Duodenal mucosa (tissue), 2 donors: Measurements from ENCODE around the gene HTRA3.

Experiments
- H3K27ac ChIP-seq: one replicate; pipeline ENCODE4 v1.7.0; 2013; ENCODE audit warnings: low read depth, low read length
- H3K27me3 ChIP-seq, 2 donors: one replicate each; pipeline ENCODE4 v1.7.0; 2013; ENCODE audit warnings: low read length in 2 of 2, control low read depth in 1 of 2; ENCODE audit not compliant: insufficient read depth in 2 of 2, control insufficient read depth in 1 of 2
- H3K36me3 ChIP-seq, 2 donors: one replicate each; pipeline ENCODE4 v1.7.0; 2013; ENCODE audit warnings: low read length in 2 of 2, control low read depth in 1 of 2; ENCODE audit not compliant: insufficient read depth in 2 of 2, control insufficient read depth in 1 of 2
- H3K4me1 ChIP-seq, 2 donors: one replicate each; pipeline ENCODE4 v1.7.0; 2013; ENCODE audit warnings: low read length in 2 of 2, control low read depth in 1 of 2; ENCODE audit not compliant: insufficient read depth in 2 of 2, control insufficient read depth in 1 of 2
- H3K4me3 ChIP-seq, 2 donors: one replicate each; pipeline ENCODE4 v1.7.0; 2013; ENCODE audit warnings: low read length in 2 of 2, low read depth in 1 of 2
- H3K9ac ChIP-seq, 2 donors: one replicate each; pipeline ENCODE4 v1.7.0; 2013; ENCODE audit warnings: low read length in 2 of 2, low read depth in 1 of 2
- H3K9me3 ChIP-seq, 2 donors: one replicate each; pipeline ENCODE4 v1.7.0; 2013; ENCODE audit warnings: low read length in 2 of 2, control low read depth in 1 of 2; ENCODE audit not compliant: control insufficient read depth in 1 of 2

The HTRA3 gene

GRCh38 chr4:8303081-8303480 lies 33.5 kb downstream of the HTRA3 start:
- Histone ChIP-seq H3K4me3 (no peak overlapping the region), H3K9me3 (no peaks in the 10 kb centered on the region), H3K9ac (no peak overlapping the region), H3K36me3 (no peaks in the 10 kb centered on the region), H3K4me1 (no peaks in the 10 kb centered on the region), H3K27ac (no peak overlapping the region), H3K27me3 (no peaks in the 10 kb centered on the region)

GRCh38 chr4:8303485-8304281 lies 34.1 kb downstream of the HTRA3 start:
- Histone ChIP-seq H3K36me3 (no peaks in the 10 kb centered on the region), H3K27me3 (no peaks in the 10 kb centered on the region), H3K4me1 (no peaks in the 10 kb centered on the region), H3K9ac (no peak overlapping the region), H3K27ac (no peak overlapping the region), H3K9me3 (no peaks in the 10 kb centered on the region), H3K4me3 (no peak overlapping the region)

GRCh38 chr4:8304827-8305695 lies 35.5 kb downstream of the HTRA3 start:
- Histone ChIP-seq H3K4me1 (peaks cover 0 to 5% of the 10 kb centered on the region in 2 donors), H3K27me3 (no peaks in the 10 kb centered on the region), H3K36me3 (no peaks in the 10 kb centered on the region), H3K9me3 (no peaks in the 10 kb centered on the region), H3K4me3 (no peak overlapping the region), H3K9ac (no peak overlapping the region), H3K27ac (no peak overlapping the region)

- H3K27me3 ChIP-seq: no peaks in the 10 kb centered on the region
- H3K9me3 ChIP-seq: no peaks in the 10 kb centered on the region
- H3K4me3 ChIP-seq: no peak overlapping the region
- H3K36me3 ChIP-seq: no peaks in the 10 kb centered on the region
- peaks cover 0 to 5% of the 10 kb centered on the region in 2 donors for H3K4me1 ChIP-seq
- H3K9ac ChIP-seq: no peak overlapping the region
- no peak overlapping the region for H3K27ac ChIP-seq
Measured at GRCh38 chr4:8305851-8306471, 36.4 kb downstream of the HTRA3 start.

GRCh38 chr4:8306511-8307021 lies 37.0 kb downstream of the HTRA3 start:
- Histone ChIP-seq H3K4me1 (peaks cover 0 to 5% of the 10 kb centered on the region in 2 donors), H3K9ac (no peak overlapping the region), H3K27ac (no peak overlapping the region), H3K9me3 (no peaks in the 10 kb centered on the region), H3K36me3 (no peaks in the 10 kb centered on the region), H3K4me3 (no peak overlapping the region), H3K27me3 (no peaks in the 10 kb centered on the region)

GRCh38 chr4:8307121-8307520 lies 37.6 kb downstream of the HTRA3 start:
- H3K27ac ChIP-seq: no peak overlapping the region
- no peaks in the 10 kb centered on the region for H3K27me3 ChIP-seq
- no peak overlapping the region for H3K9ac ChIP-seq
- no peaks in the 10 kb centered on the region for H3K36me3 ChIP-seq
- H3K4me3 ChIP-seq: no peak overlapping the region
- no peaks in the 10 kb centered on the region for H3K9me3 ChIP-seq
- peaks cover 0 to 5% of the 10 kb centered on the region in 2 donors for H3K4me1 ChIP-seq

- Histone ChIP-seq H3K36me3 (no peaks in the 10 kb centered on the region), H3K27ac (no peak overlapping the region), H3K4me3 (no peak overlapping the region), H3K27me3 (no peaks in the 10 kb centered on the region), H3K4me1 (peaks cover 0 to 5% of the 10 kb centered on the region in 2 donors), H3K9me3 (no peaks in the 10 kb centered on the region), H3K9ac (no peak overlapping the region)
Measured at GRCh38 chr4:8307714-8308113, 38.2 kb downstream of the HTRA3 start.

- Histone ChIP-seq H3K27me3 (no peaks in the 10 kb centered on the region), H3K36me3 (no peaks in the 10 kb centered on the region), H3K9ac (no peak overlapping the region), H3K9me3 (no peaks in the 10 kb centered on the region), H3K27ac (no peak overlapping the region), H3K4me1 (peaks cover 0 to 5% of the 10 kb centered on the region in 2 donors), H3K4me3 (no peak overlapping the region)
Measured at GRCh38 chr4:8308144-8308543, 38.6 kb downstream of the HTRA3 start.

- Histone ChIP-seq H3K9ac (no peak overlapping the region), H3K27me3 (no peaks in the 10 kb centered on the region), H3K4me3 (no peak overlapping the region), H3K9me3 (no peaks in the 10 kb centered on the region), H3K27ac (no peak overlapping the region), H3K4me1 (peaks cover 0 to 5% of the 10 kb centered on the region in 2 donors), H3K36me3 (no peaks in the 10 kb centered on the region)
Measured at GRCh38 chr4:8308856-8309771, 39.6 kb downstream of the HTRA3 start.
